Measurements from ENCODE around the gene AQR.

DNA sequence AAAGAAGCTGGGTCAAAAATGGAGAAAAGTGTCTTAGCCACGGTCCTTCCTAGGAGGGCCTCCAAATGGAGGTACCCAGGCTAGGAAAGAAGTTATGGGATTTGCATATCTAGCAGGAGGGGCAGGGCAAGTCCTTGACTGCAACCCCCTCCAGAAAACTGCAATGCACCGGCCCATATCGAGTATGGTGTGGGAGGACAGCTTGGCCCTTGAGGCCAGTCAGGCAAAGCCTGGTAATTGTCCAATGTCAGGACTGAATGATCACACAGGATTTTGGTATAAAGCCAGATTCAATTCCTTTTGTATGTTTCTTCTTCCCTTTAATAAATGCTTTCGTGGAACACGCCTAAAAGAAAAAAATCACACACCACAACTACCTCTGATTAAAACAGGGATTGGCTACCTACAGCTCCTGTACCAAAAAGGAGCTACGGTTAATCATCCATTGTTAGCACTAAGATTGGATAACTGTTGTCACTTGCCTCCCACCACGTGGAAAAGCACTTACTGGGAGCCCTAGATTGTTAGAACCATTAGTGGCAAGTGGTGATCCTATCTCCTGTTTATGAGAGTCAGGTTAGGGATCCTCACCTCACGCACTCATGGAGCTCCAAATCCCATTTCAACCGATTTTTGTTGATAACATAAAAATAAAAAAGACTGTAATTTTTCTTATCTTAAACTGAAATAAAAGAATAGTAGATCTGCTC lies 17.4 kb upstream of the AQR start:
- TF ChIP-seq CTCF (conservative IDR thresholded peaks at IDR 0.05; ENCODE audit: low read length) (no peak), EZH2phosphoT487 (IDR thresholded peaks at IDR 0.05; ENCODE audit: borderline replicate concordance) (no peak)

Measured in Loucy (cell line).